H1 (cell line): Measurements from ENCODE around the gene BIK. TPM values are rescaled to one million over a fixed set of nuclear protein-coding genes. Genes with fewer than 3 reads are reported as not detected.
A peak's percentile ranks its signal among the peaks of the same experiment; 100 is the strongest.

Experiments
- CTCF ChIA-PET: fragments of 300-600 bp; sonication (Branson Sonifier 250); formaldehyde crosslinking; loops from one replicate; lab custom pipeline; 2021; ENCODE audit not compliant: partially characterized antibody; lab: Charles Lee
- POLR2A ChIA-PET: fragments of 300-600 bp; sonication (Branson Sonifier 250); formaldehyde crosslinking; loops from one replicate; lab custom pipeline; 2021; ENCODE audit warnings: inconsistent platforms; ENCODE audit not compliant: partially characterized antibody; lab: Charles Lee
- DNase-seq, 2 experiments: peaks; one replicate each; pipeline versions ENCODE4 v3.0.0 to v3.0.0-alpha.2; 2010 to 2022; ENCODE audit warnings: low spot score in 2 of 2, low read depth in 1 of 2, mixed read lengths in 1 of 2
- FAIRE-seq: peaks from 2 replicates; lab custom pipeline; 2011; peaks lifted over from hg19 to GRCh38; lab: Jason Lieb, UNC
- H2AFZ ChIP-seq: 2 replicates; pipeline ENCODE4 v1.8.1; 2012; ENCODE audit warnings: low read length, inconsistent platforms
- H2AK5ac ChIP-seq: 2 replicates; pipeline ENCODE4 v1.6.1; 2013; ENCODE audit warnings: low read depth, low read length
- H2BK120ac ChIP-seq: replicated peaks from 2 replicates; pipeline ENCODE3; 2013; ENCODE audit warnings: low read depth, low read length, inconsistent platforms
- H2BK12ac ChIP-seq: 2 replicates; pipeline ENCODE4 v1.6.1; 2013; ENCODE audit warnings: low read depth, low read length
- H2BK15ac ChIP-seq: 2 replicates; pipeline ENCODE4 v1.6.1; 2013; ENCODE audit warnings: low read length
- H2BK20ac ChIP-seq: 2 replicates; pipeline ENCODE4 v1.6.1; 2013; ENCODE audit warnings: low read length
- H2BK5ac ChIP-seq: 2 replicates; pipeline ENCODE4 v1.6.1; 2013; ENCODE audit warnings: low read depth, low read length
- H3K14ac ChIP-seq: 2 replicates; pipeline ENCODE4 v1.6.1; 2013; ENCODE audit warnings: inconsistent platforms; ENCODE audit not compliant: insufficient read length
- H3K18ac ChIP-seq: 2 replicates; pipeline ENCODE4 v1.6.1; 2013; ENCODE audit warnings: low read length; ENCODE audit errors: extremely low read depth
- H3K23ac ChIP-seq: 2 replicates; pipeline ENCODE4 v1.6.1; 2013; ENCODE audit warnings: inconsistent platforms; ENCODE audit not compliant: insufficient read length
- H3K23me2 ChIP-seq: 2 replicates; pipeline ENCODE4 v1.6.1; 2013; ENCODE audit warnings: low read depth, low read length
- H3K27ac ChIP-seq: 2 replicates; pipeline ENCODE4 v1.6.1; 2011; ENCODE audit warnings: low read depth, low read length, inconsistent platforms
- H3K27me3 ChIP-seq, 4 experiments: replicated peaks in 1 of 4; 1 replicate in 1 of 4; 2 replicates in 3 of 4; pipeline versions ENCODE4 v1.6.1 to v1.8.1; 2011 to 2013; ENCODE audit warnings: low read length in 3 of 4, mild to moderate bottlenecking in 3 of 4, inconsistent platforms in 2 of 4, mixed read lengths in 2 of 4, moderate library complexity in 1 of 4; ENCODE audit not compliant: control insufficient read depth in 3 of 4, insufficient read depth in 3 of 4; ENCODE audit errors: extremely low read depth in 1 of 4
- H3K36me3 ChIP-seq, 4 experiments: 2 replicates each; pipeline versions ENCODE4 v1.6.1 to v1.8.1; 2011 to 2013; ENCODE audit warnings: mild to moderate bottlenecking in 4 of 4, low read length in 3 of 4, moderate library complexity in 2 of 4, control low read depth in 1 of 4, inconsistent platforms in 1 of 4; ENCODE audit not compliant: insufficient read depth in 4 of 4, control insufficient read depth in 2 of 4
- H3K4ac ChIP-seq: replicated peaks from 2 replicates; pipeline ENCODE3; 2013; ENCODE audit warnings: low read length, low read depth, mixed read lengths, inconsistent platforms; ENCODE audit not compliant: insufficient read length
- H3K4me1 ChIP-seq, 4 experiments: replicated peaks in 1 of 4; 1 replicate in 1 of 4; 2 replicates in 3 of 4; pipeline versions ENCODE4 v1.6.1 to v1.8.1; 2011 to 2013; ENCODE audit warnings: low read length in 3 of 4, inconsistent platforms in 2 of 4, mixed read lengths in 1 of 4; ENCODE audit not compliant: insufficient read depth in 4 of 4, control insufficient read depth in 3 of 4
- H3K4me2 ChIP-seq, 2 experiments: 2 replicates each; pipeline versions ENCODE4 v1.6.1 to v1.8.1; 2011 to 2013; ENCODE audit warnings: low read depth in 2 of 2, low read length in 2 of 2, control low read depth in 1 of 2, inconsistent platforms in 1 of 2, mild to moderate bottlenecking in 1 of 2; ENCODE audit not compliant: insufficient read depth in 1 of 2
- H3K4me3 ChIP-seq, 4 experiments: fragments of 200-600, 300-600 bp in 1 of 4; sonication (generic), shearing (Covaris generic), sonication (Bioruptor Twin) in 1 of 4; 2 replicates each; pipeline versions ENCODE4 v1.5.1 to v1.8.1; 2011 to 2016; ENCODE audit warnings: low read length in 4 of 4, low read depth in 3 of 4, control low read depth in 2 of 4, inconsistent platforms in 2 of 4, mild to moderate bottlenecking in 2 of 4, mixed read lengths in 1 of 4, moderate library complexity in 1 of 4; ENCODE audit not compliant: insufficient read depth in 2 of 4; ENCODE audit errors: extremely low read depth in 1 of 4
- H3K56ac ChIP-seq: replicated peaks from 2 replicates; pipeline ENCODE3; 2013; ENCODE audit warnings: low read depth, mild to moderate bottlenecking, mixed read lengths, low read length, inconsistent platforms; ENCODE audit not compliant: insufficient read length
- H3K79me1 ChIP-seq: 2 replicates; pipeline ENCODE4 v1.6.1; 2013; ENCODE audit warnings: low read depth, low read length, control low read depth
- H3K79me2 ChIP-seq, 2 experiments: 2 replicates each; pipeline versions ENCODE4 v1.6.1 to v1.8.1; 2012 to 2013; ENCODE audit warnings: low read length in 2 of 2, mild to moderate bottlenecking in 2 of 2, inconsistent platforms in 1 of 2; ENCODE audit not compliant: insufficient read depth in 2 of 2, control insufficient read depth in 1 of 2
- H3K9ac ChIP-seq, 4 experiments: replicated peaks in 1 of 4; 1 replicate in 1 of 4; 2 replicates in 3 of 4; pipeline versions ENCODE4 v1.6.1 to v1.8.1; 2011 to 2013; ENCODE audit warnings: low read depth in 3 of 4, low read length in 3 of 4, control low read depth in 2 of 4, mild to moderate bottlenecking in 2 of 4, moderate library complexity in 2 of 4, inconsistent platforms in 1 of 4; ENCODE audit errors: extremely low read depth in 1 of 4
- H3K9me3 ChIP-seq, 2 experiments: 2 replicates each; pipeline versions ENCODE4 v1.6.1 to v1.8.1; 2012 to 2013; ENCODE audit warnings: mild to moderate bottlenecking in 2 of 2, moderate library complexity in 2 of 2, control low read depth in 1 of 2, inconsistent platforms in 1 of 2, low read depth in 1 of 2, low read length in 1 of 2, mixed read lengths in 1 of 2; ENCODE audit not compliant: insufficient read depth in 2 of 2
- H4K20me1 ChIP-seq, 2 experiments: replicated peaks in 1 of 2; 2 replicates each; pipeline versions ENCODE3 to v1.8.1; 2011 to 2013; ENCODE audit warnings: inconsistent platforms in 2 of 2, low read length in 2 of 2, mild to moderate bottlenecking in 1 of 2; ENCODE audit not compliant: insufficient read depth in 2 of 2, control insufficient read depth in 1 of 2
- H4K5ac ChIP-seq: 2 replicates; pipeline ENCODE4 v1.6.1; 2013; ENCODE audit warnings: low read length, low read depth, mixed read lengths, inconsistent platforms; ENCODE audit not compliant: insufficient read length
- H4K8ac ChIP-seq: 2 replicates; pipeline ENCODE4 v1.8.0; 2013; ENCODE audit warnings: mild to moderate bottlenecking, moderate library complexity, low read length, inconsistent platforms; ENCODE audit not compliant: insufficient read depth; ENCODE audit errors: extremely low read depth
- H4K91ac ChIP-seq: replicated peaks from 2 replicates; pipeline ENCODE3; 2013; ENCODE audit warnings: low read length, mixed read lengths, inconsistent platforms; ENCODE audit not compliant: insufficient read length
- BACH1 ChIP-seq: IDR thresholded peaks from 2 replicates; pipeline ENCODE4 v1.6.1; 2012; ENCODE audit warnings: low read length, improper control_type of control experiment
- CBX5 ChIP-seq: fragments of 300-800, 300-1000 bp; sonication (generic); IDR thresholded peaks from 2 replicates; pipeline ENCODE4 v1.7.1; 2016; ENCODE audit warnings: antibody characterized with exemption, low read length, low read depth
- CREB1 ChIP-seq: IDR thresholded peaks from 2 replicates; pipeline ENCODE4 v1.6.1; 2012; ENCODE audit warnings: inconsistent platforms
- EGR1 ChIP-seq: IDR thresholded peaks from 2 replicates; pipeline ENCODE4 v1.6.1; 2011; ENCODE audit warnings: low read depth, low read length, borderline replicate concordance
- JUN ChIP-seq: IDR thresholded peaks from 2 replicates; pipeline ENCODE4 v1.6.1; 2011; ENCODE audit warnings: low read depth, mild to moderate bottlenecking, improper control_type of control experiment, low read length
- KDM1A ChIP-seq: fragments of 200-600, 300-600 bp; sonication (generic); IDR thresholded peaks from 2 replicates; pipeline ENCODE4 v1.7.1; 2016; ENCODE audit warnings: mild to moderate bottlenecking, low read length, borderline replicate concordance
- MAFK ChIP-seq: IDR thresholded peaks from 2 replicates; pipeline ENCODE4 v1.6.1; 2012; ENCODE audit warnings: low read depth, mild to moderate bottlenecking, improper control_type of control experiment, low read length
- POLR2AphosphoS5 ChIP-seq: IDR thresholded peaks from 2 replicates; pipeline ENCODE4 v1.6.1; 2011; ENCODE audit warnings: low read depth, low read length
- RNF2 ChIP-seq: fragments of 200-900, 300-1000 bp; sonication (generic); IDR thresholded peaks from 2 replicates; pipeline ENCODE4 v1.7.1; 2016; ENCODE audit warnings: borderline replicate concordance, low read depth, mild to moderate bottlenecking, antibody characterized with exemption, low read length; ENCODE audit not compliant: poor library complexity, severe bottlenecking; ENCODE audit errors: missing control alignments
- TBP ChIP-seq: IDR thresholded peaks from 2 replicates; pipeline ENCODE4 v1.6.1; 2011; ENCODE audit warnings: low read depth, low read length, improper control_type of control experiment
- WGBS, 2 experiments: shearing (Covaris generic) in 1 of 2; methylation state at CpG; one replicate each; pipeline versions ENCODE4 v1.1.6 to v1.1.7; 2013 to 2015; ENCODE audit warnings: low lambda C conversion rate in 2 of 2, mixed read lengths in 2 of 2, inconsistent platforms in 1 of 2, low coverage in 1 of 2, missing lambda C conversion rate in 1 of 2; ENCODE audit not compliant: insufficient replicate concordance in 2 of 2, insufficient coverage in 1 of 2, insufficient read length in 1 of 2; ENCODE audit errors: extremely low coverage in 1 of 2, missing lambda C conversion rate in 1 of 2; 5-methylcytosine and 5-hydroxymethylcytosine counted together
- polyA plus RNA-seq, 7 experiments: library from polyadenylated mRNA; depleted of rRNA in 3 of 7; stranded (reverse) in 5 of 7; unstranded in 2 of 7; fragments of >200 nt in 5 of 7; fragments of 200-250 nt in 2 of 7; gene quantifications; 1 replicate in 5 of 7; 2 replicates in 1 of 7; 4 replicates in 1 of 7; pipeline versions ENCODE4 v1.2.1 to v1.2.3, GENCODE V29; 2011 to 2013; ENCODE audit warnings: missing spikeins in 2 of 7, mixed read lengths in 2 of 7
- total RNA-seq: library from RNA; stranded (reverse); fragmentation: NEBNext Ultra II Directional; extraction: Animal tissue kit (Norgen Biotek cat#: 25700); gene quantifications from 2 replicates; pipeline ENCODE4 v1.2.1, GENCODE V29; 2021
- TF ChIP-seq, protein P1 (sequence below): IDR thresholded peaks from 2 replicates; pipeline ENCODE4 v1.6.1; 2012; ENCODE audit warnings: inconsistent platforms

The BIK gene
- total and polyA plus RNA-seq, 2 of the 8 experiments (the other 6 are each of a cell fraction or from before 2014, with no cell fraction given), result 3.3 to 5.5 TPM

DNA sequence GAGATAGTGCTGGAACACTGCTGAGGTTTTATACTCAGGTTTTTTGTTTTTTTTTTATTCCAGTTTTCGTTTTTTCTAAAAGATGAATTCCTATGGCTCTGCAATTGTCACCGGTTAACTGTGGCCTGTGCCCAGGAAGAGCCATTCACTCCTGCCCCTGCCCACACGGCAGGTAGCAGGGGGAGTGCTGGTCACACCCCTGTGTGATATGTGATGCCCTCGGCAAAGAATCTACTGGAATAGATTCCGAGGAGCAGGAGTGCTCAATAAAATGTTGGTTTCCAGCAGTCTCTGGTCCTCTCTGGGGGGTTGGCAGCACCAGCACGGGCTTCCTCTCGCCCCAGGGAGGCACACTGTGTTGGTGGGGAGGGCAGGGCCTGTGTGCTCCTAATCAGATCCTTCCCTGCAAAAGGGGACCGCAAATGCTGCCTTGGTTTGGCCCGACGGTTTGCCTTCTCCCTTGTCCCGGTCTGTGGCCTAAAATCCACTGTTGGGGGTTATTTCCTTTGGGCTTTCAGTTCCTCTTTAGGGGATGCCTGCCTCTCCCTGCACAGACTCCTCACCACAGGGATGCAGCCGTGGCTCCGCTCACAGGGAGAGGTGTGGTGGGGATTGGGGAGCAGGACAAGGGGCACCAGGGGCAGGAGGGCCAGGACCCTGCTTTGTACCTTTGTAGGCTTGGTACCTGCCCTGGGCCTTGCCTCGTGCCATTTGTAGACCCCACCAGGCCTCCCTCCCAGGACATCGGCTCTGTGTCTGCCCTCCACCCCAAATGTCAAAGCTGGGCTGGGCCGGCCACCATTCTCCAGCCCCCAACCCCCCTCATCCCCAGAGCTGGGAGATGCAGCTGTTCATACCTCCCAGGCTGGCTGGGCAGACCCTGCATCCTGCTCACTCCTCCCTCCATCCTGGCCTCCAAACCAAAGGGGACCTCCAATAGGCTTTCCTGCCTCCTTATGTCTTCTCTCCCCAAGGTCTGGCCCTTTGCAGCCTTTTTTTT is 19.2 kb downstream of the BIK start:
- Histone ChIP-seq H3K23ac (no peak overlapping the region), H2BK120ac (no peak overlapping the region), H3K14ac (no peak overlapping the region), H3K27ac (no peak overlapping the region), H3K79me1 (peaks cover 5% of the 10 kb centered on the region), H2BK15ac (no peak overlapping the region), H4K91ac (no peak overlapping the region), H2AK5ac (no peak overlapping the region), H3K36me3 (peaks cover 2 to 25% (median 8%) of the 10 kb centered on the region in 4 experiments; a peak in 6 of 8 replicates), H3K4me1 (peaks cover 0 to 6% (median 0%) of the 10 kb centered on the region in 4 experiments; a peak in 3 of 7 replicates), H2BK20ac (no peak overlapping the region), H4K20me1 (peaks cover 3 to 17% of the 10 kb centered on the region in 2 experiments), H4K5ac (no peak overlapping the region), H3K79me2 (no peaks in the 10 kb centered on the region), H2AFZ (no peak overlapping the region), H3K56ac (no peak overlapping the region), H3K18ac (no peak overlapping the region), H4K8ac (peak overlapping the region; percentile 29; the same call in 1 of the 2 replicates), H3K27me3 (no peaks in the 10 kb centered on the region), H3K4me2 (peak overlapping the region in 1 of 2 experiments; percentile 42; a peak in 2 of 4 replicates), H2BK5ac (no peak overlapping the region; the same call in 1 of the 2 replicates), H3K4me3 (no peak overlapping the region), H3K23me2 (no peaks in the 10 kb centered on the region), H3K4ac (no peak overlapping the region), H3K9ac (no peak overlapping the region), H3K9me3 (no peaks in the 10 kb centered on the region), H2BK12ac (no peak overlapping the region)
- DNase-seq (no peak), FAIRE-seq (no peak)
- ChIA-PET POLR2A (interaction anchor here (0.6 kb wide), 1 partner anchor 20 kb away, joined by 3 read pairs; no protein-coding TSS in a partner anchor), CTCF (interaction anchor here (0.6 to 1.6 kb wide), 2 partner anchors 69 to 1150 kb away, joined by 3 read pairs; no protein-coding TSS in a partner anchor)
- WGBS, 2 experiments, result 82% methylated on average over 16 of the region's 16 CpGs; no CpG with 5 or more reads in 1 of the 2 experiments
- TF ChIP-seq TBP (no peak), BACH1 (no peak), EGR1 (no peak), RNF2 (no peak), KDM1A (no peak), POLR2AphosphoS5 (no peak), JUN (no peak), CBX5 (no peak), MAFK (no peak), CREB1 (no peak)
- TF ChIP-seq, protein P1, sequence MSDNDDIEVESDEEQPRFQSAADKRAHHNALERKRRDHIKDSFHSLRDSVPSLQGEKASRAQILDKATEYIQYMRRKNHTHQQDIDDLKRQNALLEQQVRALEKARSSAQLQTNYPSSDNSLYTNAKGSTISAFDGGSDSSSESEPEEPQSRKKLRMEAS, result no peak
